Endothelial cell of umbilical vein (primary cell): ENCODE results near the gene UTS2B. TPM values are rescaled to one million over a fixed set of nuclear protein-coding genes. Genes with fewer than 3 reads are reported as not detected.

Experiments
- BruUV-seq: library from RNA; stranded (reverse); fragments of 400-500 nt; replicated peaks from 2 replicates; lab custom pipeline; 2021; lab: Mats Ljungman, UMichigan
- CTCF ChIA-PET: fragments of 300-600, 350-600 bp; sonication (Branson Sonifier 250); formaldehyde crosslinking; loops from one replicate; lab custom pipeline; 2021; ENCODE audit warnings: antibody characterized with exemption, inconsistent platforms; lab: Charles Lee
- POLR2A ChIA-PET: fragments of 300-600, 350-600 bp; sonication (Branson Sonifier 250); formaldehyde crosslinking; loops from one replicate; lab custom pipeline; 2021; ENCODE audit warnings: antibody characterized with exemption, inconsistent platforms; lab: Charles Lee
- DNase-seq: peaks from one replicate; pipeline ENCODE4 v3.0.0-alpha.2; 2011; ENCODE audit warnings: low read depth, low spot score
- FAIRE-seq: peaks from 2 replicates; lab custom pipeline; 2011; peaks lifted over from hg19 to GRCh38; lab: Jason Lieb, UNC
- H2AFZ ChIP-seq: 2 replicates; pipeline ENCODE4 v1.6.0; 2012; ENCODE audit warnings: low read depth, low read length, control low read depth, inconsistent platforms
- H3K27ac ChIP-seq: 2 replicates; pipeline ENCODE4 v1.5.1; 2011; ENCODE audit warnings: low read depth, mild to moderate bottlenecking, control low read depth, low read length, moderate library complexity; ENCODE audit not compliant: insufficient read depth
- H3K27me3 ChIP-seq, 2 experiments: 2 replicates each; pipeline versions ENCODE4 v1.6.0 to v1.6.1; 2011; ENCODE audit warnings: low read length in 2 of 2, mixed read lengths in 1 of 2; ENCODE audit not compliant: control insufficient read depth in 2 of 2, insufficient read depth in 2 of 2
- H3K36me3 ChIP-seq, 2 experiments: 2 replicates in 1 of 2; 3 replicates in 1 of 2; pipeline ENCODE4 v1.5.1; 2011; ENCODE audit warnings: low read length in 2 of 2, mild to moderate bottlenecking in 1 of 2, moderate library complexity in 1 of 2; ENCODE audit not compliant: control insufficient read depth in 2 of 2, insufficient read depth in 2 of 2; ENCODE audit errors: extremely low read depth in 1 of 2
- H3K4me1 ChIP-seq: 3 replicates; pipeline ENCODE4 v1.5.1; 2011; ENCODE audit warnings: mild to moderate bottlenecking, low read length; ENCODE audit not compliant: control insufficient read depth, insufficient read depth; ENCODE audit errors: extremely low read depth
- H3K4me2 ChIP-seq: 2 replicates; pipeline ENCODE4 v1.6.1; 2011; ENCODE audit warnings: low read length, control low read depth, mixed read lengths; ENCODE audit not compliant: insufficient read depth
- H3K4me3 ChIP-seq, 3 experiments: fragments of 200-600 bp in 1 of 3; sonication (generic), shearing (Covaris generic) in 1 of 3; replicated peaks in 1 of 3; 2 replicates each; pipeline ENCODE4 v1.5.1; 2011 to 2016; ENCODE audit warnings: control low read depth in 3 of 3, low read length in 3 of 3, mild to moderate bottlenecking in 2 of 3, inconsistent platforms in 1 of 3, low read depth in 1 of 3, moderate library complexity in 1 of 3; ENCODE audit not compliant: insufficient read depth in 1 of 3
- H3K79me2 ChIP-seq: 2 replicates; pipeline ENCODE4 v1.6.0; 2012; ENCODE audit warnings: low read length, inconsistent platforms; ENCODE audit not compliant: control insufficient read depth, insufficient read depth
- H3K9ac ChIP-seq: replicated peaks from 2 replicates; pipeline ENCODE3; 2011; ENCODE audit warnings: low read length, control low read depth; ENCODE audit not compliant: insufficient read depth; ENCODE audit errors: extremely low read depth
- H3K9me1 ChIP-seq: replicated peaks from 3 replicates; pipeline ENCODE4 v1.6.0; 2011; ENCODE audit warnings: mild to moderate bottlenecking, low read length; ENCODE audit not compliant: control insufficient read depth, insufficient read depth; ENCODE audit errors: extremely low read depth
- H3K9me3 ChIP-seq: replicated peaks from 2 replicates; pipeline ENCODE4 v1.5.1; 2012; ENCODE audit warnings: low read length, inconsistent platforms; ENCODE audit not compliant: control insufficient read depth, insufficient read depth
- H4K20me1 ChIP-seq: replicated peaks from 2 replicates; pipeline ENCODE3; 2011; ENCODE audit warnings: mild to moderate bottlenecking, low read length; ENCODE audit not compliant: control insufficient read depth, insufficient read depth; ENCODE audit errors: extremely low read depth
- CTCF ChIP-seq, 2 donors: IDR thresholded peaks; 1 replicate in 1 of 2; 2 replicates in 1 of 2; pipeline ENCODE4 v1.5.1; 2011; ENCODE audit warnings: low read length in 2 of 2, mild to moderate bottlenecking in 2 of 2, moderate library complexity in 2 of 2, control low read depth in 1 of 2, inconsistent platforms in 1 of 2, low read depth in 1 of 2; ENCODE audit not compliant: insufficient read depth in 1 of 2; ENCODE audit errors: extremely low read depth in 1 of 2
- EZH2 ChIP-seq: IDR thresholded peaks from 2 replicates; pipeline ENCODE4 v1.6.1; 2012; ENCODE audit warnings: borderline replicate concordance, low read depth, mild to moderate bottlenecking, moderate library complexity, low read length, inconsistent platforms; ENCODE audit not compliant: severe bottlenecking
- FOS ChIP-seq: IDR thresholded peaks from 2 replicates; pipeline ENCODE4 v1.6.1; 2011; ENCODE audit warnings: mild to moderate bottlenecking, low read length, moderate library complexity, borderline replicate concordance; ENCODE audit not compliant: insufficient read depth
- GATA2 ChIP-seq: IDR thresholded peaks from 2 replicates; pipeline ENCODE4 v1.7.0; 2011; ENCODE audit warnings: low read depth, mild to moderate bottlenecking, moderate library complexity, mixed read lengths, low read length; ENCODE audit not compliant: insufficient read length, insufficient read depth
- JUN ChIP-seq: IDR thresholded peaks from 2 replicates; pipeline ENCODE4 v1.6.1; 2011; ENCODE audit warnings: borderline replicate concordance, low read depth; ENCODE audit not compliant: insufficient read length, insufficient read depth
- MAX ChIP-seq: IDR thresholded peaks from 2 replicates; pipeline ENCODE4 v1.6.1; 2011; ENCODE audit not compliant: insufficient read depth, insufficient read length
- MYC ChIP-seq: IDR thresholded peaks from one replicate; pipeline ENCODE4 v1.6.1; 2011; ENCODE audit warnings: mild to moderate bottlenecking, low read depth, low read length
- POLR2A ChIP-seq: IDR thresholded peaks from 2 replicates; pipeline ENCODE4 v1.6.1; 2012; ENCODE audit warnings: low read depth, mild to moderate bottlenecking, control low read depth, low read length
- POLR2AphosphoS5 ChIP-seq: IDR thresholded peaks from 2 replicates; pipeline ENCODE4 v1.6.1; 2012; ENCODE audit warnings: low read depth, mild to moderate bottlenecking, control low read depth, low read length, moderate library complexity; ENCODE audit not compliant: insufficient read depth
- dilution Hi-C: fragments of 300-500 bp; cut with MboI; formaldehyde crosslinking; loops from one replicate; pipeline ENCODE4 v1.15.0; 2019; ENCODE audit warnings: low sequenced_read_pairs; ENCODE audit not compliant: extremely low pct_ligation_motif_present
- intact Hi-C: fragments of 100-400 bp; cut with micrococcal nuclease; formaldehyde crosslinking; loops from one replicate; pipeline ENCODE4 v1.10.0; 2022
- polyA plus RNA-seq, 4 experiments: library from polyadenylated mRNA; depleted of rRNA in 3 of 4; stranded (reverse) in 3 of 4; unstranded in 1 of 4; fragments of >200 nt; gene quantifications; 2 replicates each; pipeline versions ENCODE4 v1.2.1 to v1.2.3, GENCODE V29; 2011 to 2012; ENCODE audit warnings: missing spikeins in 1 of 4
- total RNA-seq: library from RNA; stranded (reverse); gene quantifications from 2 replicates; pipeline ENCODE4 v1.2.3, GENCODE V29; 2021

The UTS2B gene
- total and polyA plus RNA-seq, 2 donors (not counting 3 experiments of a cell fraction or from before 2014, with no cell fraction given) = 0.21 to 1.1 TPM

GRCh38 chr3:191342006-191342405 lies 11.7 kb upstream of the UTS2B start:
- dilution Hi-C loops = no loop called here
- CTCF ChIA-PET = interaction anchor here (1.0 to 2.8 kb wide), 2 partner anchors 14 to 25 kb away, joined by 3 to 11 read pairs; no protein-coding TSS in a partner anchor
- no peak for DNase-seq
- H3K27me3 ChIP-seq = no peaks in the 10 kb centered on the region
- no TSS peak for BruUV-seq
- no peak overlapping the region for H2AFZ ChIP-seq
- TF ChIP-seq CTCF (IDR thresholded peaks at IDR 0.05; ENCODE audit: extremely low read depth in 1 of 2, insufficient read depth in 1 of 2, low read depth in 1 of 2, low read length in 2 of 2) (no peak), MAX (no peak), POLR2AphosphoS5 (no peak), JUN (no peak), MYC (no peak), GATA2 (no peak), FOS (no peak), POLR2A (no peak), EZH2 (no peak)
- intact Hi-C loops = no loop called here
- POLR2A ChIA-PET = no interaction called here
- no peak overlapping the region for H3K4me3 ChIP-seq
- peaks cover 39% of the 10 kb centered on the region for H3K4me1 ChIP-seq
- no peak overlapping the region for H3K9ac ChIP-seq
- no peaks in the 10 kb centered on the region for H3K9me1 ChIP-seq
- H3K4me2 ChIP-seq = no peak overlapping the region
- H3K27ac ChIP-seq = no peak overlapping the region
- H3K79me2 ChIP-seq = peaks cover 99% of the 10 kb centered on the region
- FAIRE-seq = no peak
- peaks cover 2% of the 10 kb centered on the region for H4K20me1 ChIP-seq
- H3K9me3 ChIP-seq = no peaks in the 10 kb centered on the region
- H3K36me3 ChIP-seq = peaks cover 0 to 2% of the 10 kb centered on the region in 2 experiments
